Activated CD4-positive, alpha-beta T cell treated with anti-CD3 and anti-CD28 coated beads for 36 hours (primary cell): ENCODE results near the gene TRAFD1. TPM values are rescaled to one million over a fixed set of nuclear protein-coding genes. Genes with fewer than 3 reads are reported as not detected.
A peak's percentile ranks its signal among the peaks of the same experiment; 100 is the strongest.
"Not testable (repeated sequence)": the region's sequence is repeated elsewhere in the genome, so short reads cannot be mapped to it uniquely, and the experiment has no call there.

Experiments used
- ATAC-seq: fragments of 200-7000 bp; cut with Tn5 transposase; one replicate; pipeline ENCODE4 v1.10.0; 2021; ENCODE audit warnings: mild to moderate bottlenecking, moderate library complexity
- CTCF ChIA-PET: fragments of 350-600 bp; sonication (Branson Sonifier 250); formaldehyde crosslinking; loops from one replicate; lab custom pipeline; 2021; ENCODE audit warnings: antibody characterized with exemption; lab: Charles Lee
- POLR2A ChIA-PET: fragments of 350-600 bp; sonication (Branson Sonifier 250); formaldehyde crosslinking; loops from one replicate; lab custom pipeline; 2021; ENCODE audit warnings: antibody characterized with exemption, inconsistent platforms; lab: Charles Lee
- DNase-seq: peaks from one replicate; pipeline ENCODE4 v3.0.0-alpha.2; 2020
- H3K27ac Mint-ChIP-seq: one replicate; pipeline ENCODE4 v1.8.0; 2021; ENCODE audit warnings: mixed read lengths
- H3K27me3 Mint-ChIP-seq: one replicate; pipeline ENCODE4 v1.8.0; 2021; ENCODE audit warnings: mixed read lengths
- H3K36me3 Mint-ChIP-seq: one replicate; pipeline ENCODE4 v1.8.0; 2021; ENCODE audit warnings: low read depth, mixed read lengths
- H3K4me1 Mint-ChIP-seq: one replicate; pipeline ENCODE4 v1.8.0; 2021; ENCODE audit warnings: mixed read lengths
- H3K4me3 Mint-ChIP-seq: one replicate; pipeline ENCODE4 v1.8.0; 2021; ENCODE audit warnings: mild to moderate bottlenecking, moderate library complexity, mixed read lengths
- H3K9me3 Mint-ChIP-seq: one replicate; pipeline ENCODE4 v1.8.0; 2021; ENCODE audit warnings: low read depth, mixed read lengths
- intact Hi-C, 2 experiments: fragments of 100-400 bp; cut with DNase I in 1 of 2; cut with micrococcal nuclease in 1 of 2; formaldehyde crosslinking; loops; one replicate each; pipeline versions ENCODE4 v1.14.2 to v1.15.1; 2022 to 2024; cut with DNase I, micrococcal nuclease
- total RNA-seq, 2 experiments: library from RNA; stranded (reverse); gene quantifications; one replicate each; pipeline ENCODE4 v1.2.3, GENCODE V29; 2021

Gene TRAFD1
- total RNA-seq, 2 experiments from 2014 or later, result 52.5 to 54.1 TPM

DNA sequence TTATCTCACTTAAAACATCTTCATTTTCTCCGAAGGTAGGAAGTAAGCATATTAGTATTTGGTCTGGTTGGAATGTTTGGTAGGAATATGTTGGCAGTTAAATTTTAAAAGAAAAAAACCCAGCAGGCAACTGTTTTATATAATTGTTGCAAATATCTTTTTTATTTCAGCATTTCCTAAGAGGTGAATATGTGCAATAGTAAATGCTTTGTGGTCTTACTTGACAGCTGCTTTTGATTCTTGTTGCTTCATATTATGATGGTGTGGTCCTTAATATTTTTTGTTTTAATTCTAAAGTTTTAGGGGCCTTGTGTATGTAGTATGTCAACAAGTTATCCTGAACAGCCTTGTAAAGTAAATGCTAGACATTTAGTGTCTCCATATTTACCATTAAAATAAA lies 6.3 kb downstream of the TRAFD1 start:
- no peaks in the 10 kb centered on the region for H3K9me3 Mint-ChIP-seq
- peak overlapping the region; percentile 51 for H3K4me3 Mint-ChIP-seq
- intact Hi-C loops, result loop anchor here (2.0 to 5.0 kb wide), 2 partner anchors 251 to 289 kb away; partner anchors contain the start of genes HECTD4 (in 1 of the 2) and MAPKAPK5 (in 1 of the 2)

DNA sequence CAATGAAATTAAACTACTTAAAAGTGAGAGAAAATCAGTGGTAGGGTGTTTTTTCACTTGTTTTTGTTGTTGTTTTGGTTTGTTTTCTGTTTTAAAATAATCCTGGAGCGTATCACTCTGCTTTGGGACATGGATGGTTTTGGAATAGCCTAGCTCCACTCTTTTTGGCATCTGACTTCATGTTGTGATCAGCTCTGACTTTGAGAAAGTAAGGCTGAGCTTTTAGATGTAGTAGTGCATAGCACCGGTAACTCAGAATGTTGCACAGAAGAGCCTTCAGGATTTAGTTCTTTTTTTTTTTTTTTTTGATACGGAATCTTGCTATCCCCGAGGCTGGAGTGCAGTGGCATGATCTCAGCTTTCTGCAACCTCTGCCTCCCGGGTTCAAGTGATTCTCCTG lies 8.1 kb downstream of the TRAFD1 start:
- intact Hi-C loops, result loop anchor here in 1 of 2 experiments (5.0 kb wide), 1 partner anchor 249 kb away; the partner anchor contains the start of gene HECTD4
- no peak for DNase-seq
- ChIA-PET CTCF (interaction anchor here (1.3 to 2.2 kb wide), 2 partner anchors 11 to 13 kb away, joined by 3 to 9 read pairs; no protein-coding TSS in a partner anchor), POLR2A (no interaction called here)
- Mint-ChIP-seq H3K36me3 (peaks cover 20% of the 10 kb centered on the region), H3K9me3 (no peaks in the 10 kb centered on the region), H3K4me1 (peaks cover 33% of the 10 kb centered on the region), H3K27ac (no peak overlapping the region), H3K4me3 (no peak overlapping the region), H3K27me3 (no peaks in the 10 kb centered on the region)
- no peak for ATAC-seq

More for the DNA sequence above, 6.3 kb downstream of the TRAFD1 start:
- peaks cover 51% of the 10 kb centered on the region for H3K4me1 Mint-ChIP-seq
- H3K36me3 Mint-ChIP-seq, result peaks cover 26% of the 10 kb centered on the region
- POLR2A ChIA-PET, result interaction anchor here (0.9 kb wide), 1 partner anchor 35 kb away, joined by 4 read pairs; no protein-coding TSS in a partner anchor
- DNase-seq (no peak), ATAC-seq (no peak)
- peak overlapping the region; percentile 91 for H3K27ac Mint-ChIP-seq
- CTCF ChIA-PET, result interaction anchor here (0.7 to 2.2 kb wide), 8 partner anchors 13 to 247 kb away, joined by 3 to 9 read pairs (median 4); partner anchors contain the start of gene NAA25
- H3K27me3 Mint-ChIP-seq, result no peaks in the 10 kb centered on the region

DNA sequence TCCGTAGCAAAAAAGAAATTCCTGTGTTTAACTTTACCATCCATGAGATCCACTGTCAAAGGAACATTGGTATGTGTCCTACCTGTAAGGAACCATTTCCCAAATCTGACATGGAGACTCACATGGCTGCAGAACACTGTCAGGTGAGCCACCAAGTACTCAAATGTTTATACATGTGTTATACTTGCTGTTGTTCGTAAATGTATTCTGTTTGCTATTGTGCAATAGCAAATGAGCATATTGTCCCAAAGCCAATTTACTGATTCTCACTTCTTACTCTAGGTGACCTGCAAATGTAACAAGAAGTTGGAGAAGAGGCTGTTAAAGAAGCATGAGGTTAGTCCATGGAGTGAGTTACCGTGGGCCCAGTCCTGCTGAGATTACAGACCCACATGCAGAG lies 9.4 kb downstream of the TRAFD1 start:
- peaks cover 23% of the 10 kb centered on the region for H3K36me3 Mint-ChIP-seq
- H3K27ac Mint-ChIP-seq, result no peak overlapping the region
- DNase-seq, result no peak

DNA sequence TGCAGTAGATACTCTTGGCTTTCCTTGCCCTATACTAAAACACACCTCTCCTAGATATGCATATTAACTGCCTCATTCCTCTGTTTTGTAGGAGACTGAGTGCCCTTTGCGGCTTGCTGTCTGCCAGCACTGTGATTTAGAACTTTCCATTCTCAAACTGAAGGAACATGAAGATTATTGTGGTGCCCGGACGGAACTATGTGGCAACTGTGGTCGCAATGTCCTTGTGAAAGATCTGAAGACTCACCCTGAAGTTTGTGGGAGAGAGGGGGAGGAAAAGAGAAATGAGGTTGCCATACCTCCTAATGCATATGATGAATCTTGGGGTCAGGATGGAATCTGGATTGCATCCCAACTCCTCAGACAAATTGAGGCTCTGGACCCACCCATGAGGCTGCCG lies 15.4 kb downstream of the TRAFD1 start:
- DNase-seq (no peak), ATAC-seq (no peak)
- Mint-ChIP-seq H3K36me3 (peaks cover 26% of the 10 kb centered on the region), H3K9me3 (no peaks in the 10 kb centered on the region), H3K4me3 (no peak overlapping the region), H3K27me3 (no peaks in the 10 kb centered on the region), H3K4me1 (no peaks in the 10 kb centered on the region), H3K27ac (peak overlapping the region; percentile 7)
- intact Hi-C loops, result no loop called here
- CTCF ChIA-PET, result interaction anchor here (0.6 kb wide), 1 partner anchor 88 kb away, joined by 3 read pairs; no protein-coding TSS in a partner anchor
- POLR2A ChIA-PET, result no interaction called here

More for the DNA sequence above, 9.4 kb downstream of the TRAFD1 start:
- Mint-ChIP-seq H3K4me1 (peaks cover 23% of the 10 kb centered on the region), H3K4me3 (no peak overlapping the region), H3K27me3 (no peaks in the 10 kb centered on the region), H3K9me3 (no peaks in the 10 kb centered on the region)
- intact Hi-C loops, result loop anchor here in 1 of 2 experiments (5.0 kb wide), 1 partner anchor 248 kb away; the partner anchor contains the start of gene HECTD4
- ATAC-seq, result no peak
- ChIA-PET POLR2A (no interaction called here), CTCF (no interaction called here)

DNA sequence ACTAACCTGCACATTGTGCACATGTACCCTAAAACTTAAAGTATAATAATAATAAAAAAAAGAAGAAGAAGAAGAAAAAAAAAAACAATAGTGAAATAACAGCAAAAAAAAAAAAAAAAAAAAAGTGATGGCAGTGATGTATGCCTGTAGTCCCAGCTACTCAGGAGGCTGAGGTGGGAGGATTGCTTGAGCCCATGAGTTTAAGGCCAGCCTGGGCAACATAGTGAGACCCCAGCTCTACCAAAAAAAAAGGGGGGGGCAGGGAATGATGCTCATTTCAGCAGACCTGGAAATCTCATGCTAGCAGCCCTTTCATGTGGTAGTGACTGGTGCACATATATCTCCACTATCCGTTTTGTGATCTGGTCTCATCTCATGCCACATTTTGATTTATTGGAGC lies 20.8 kb downstream of the TRAFD1 start:
- CTCF ChIA-PET, result no interaction called here
- Mint-ChIP-seq H3K27ac (no peak overlapping the region), H3K27me3 (no peaks in the 10 kb centered on the region), H3K9me3 (no peaks in the 10 kb centered on the region), H3K4me1 (no peaks in the 10 kb centered on the region), H3K4me3 (no peak overlapping the region), H3K36me3 (peaks cover 43% of the 10 kb centered on the region)
- DNase-seq (no peak), ATAC-seq (no peak)
- intact Hi-C loops, result no loop called here
- POLR2A ChIA-PET, result no interaction called here

DNA sequence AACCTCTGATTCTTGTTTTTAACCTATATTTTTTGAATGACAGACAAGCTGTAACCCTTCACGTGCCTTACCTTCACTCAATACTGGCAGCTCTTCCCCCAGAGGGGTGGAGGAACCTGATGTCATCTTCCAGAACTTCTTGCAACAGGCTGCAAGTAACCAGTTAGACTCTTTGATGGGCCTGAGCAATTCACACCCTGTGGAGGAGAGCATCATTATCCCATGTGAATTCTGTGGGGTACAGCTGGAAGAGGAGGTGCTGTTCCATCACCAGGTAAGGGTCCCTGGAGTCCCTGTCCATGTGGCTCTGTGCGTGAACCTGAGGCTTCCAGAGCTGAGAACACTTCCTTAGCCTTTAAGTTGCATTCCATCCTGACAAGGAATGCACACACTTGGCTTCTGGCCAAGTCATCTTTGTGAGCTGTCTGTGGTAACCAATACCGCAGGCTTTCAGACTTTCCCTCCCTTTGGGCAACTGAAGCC lies 22.7 kb downstream of the TRAFD1 start:
- Mint-ChIP-seq H3K27ac (peak overlapping the region; percentile 24), H3K4me3 (no peak overlapping the region), H3K9me3 (no peaks in the 10 kb centered on the region), H3K27me3 (no peaks in the 10 kb centered on the region), H3K4me1 (no peaks in the 10 kb centered on the region), H3K36me3 (peaks cover 55% of the 10 kb centered on the region)
- no peak for DNase-seq
- ChIA-PET POLR2A (no interaction called here), CTCF (interaction anchor here (1.1 kb wide), 1 partner anchor 17 kb away, joined by 3 read pairs; no protein-coding TSS in a partner anchor)
- intact Hi-C loops, result no loop called here
- ATAC-seq, result no peak

DNA sequence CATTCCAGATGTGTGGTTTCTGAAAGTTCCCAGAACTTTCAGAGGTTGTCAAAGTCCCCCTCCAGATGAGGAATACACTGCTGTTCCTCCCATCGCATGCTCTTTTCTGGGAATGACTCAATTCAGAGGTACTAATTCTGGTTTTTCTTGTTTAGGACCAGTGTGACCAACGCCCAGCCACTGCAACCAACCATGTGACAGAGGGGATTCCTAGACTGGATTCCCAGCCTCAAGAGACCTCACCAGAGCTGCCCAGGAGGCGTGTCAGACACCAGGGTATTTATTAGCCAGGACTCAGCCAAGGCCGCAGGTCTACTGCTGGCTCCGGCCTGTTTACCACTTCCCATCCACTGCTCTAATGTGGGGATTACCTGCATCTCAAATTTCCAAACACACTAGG lies 24.2 kb downstream of the TRAFD1 start:
- CTCF ChIA-PET, result no interaction called here
- POLR2A ChIA-PET, result no interaction called here

DNA sequence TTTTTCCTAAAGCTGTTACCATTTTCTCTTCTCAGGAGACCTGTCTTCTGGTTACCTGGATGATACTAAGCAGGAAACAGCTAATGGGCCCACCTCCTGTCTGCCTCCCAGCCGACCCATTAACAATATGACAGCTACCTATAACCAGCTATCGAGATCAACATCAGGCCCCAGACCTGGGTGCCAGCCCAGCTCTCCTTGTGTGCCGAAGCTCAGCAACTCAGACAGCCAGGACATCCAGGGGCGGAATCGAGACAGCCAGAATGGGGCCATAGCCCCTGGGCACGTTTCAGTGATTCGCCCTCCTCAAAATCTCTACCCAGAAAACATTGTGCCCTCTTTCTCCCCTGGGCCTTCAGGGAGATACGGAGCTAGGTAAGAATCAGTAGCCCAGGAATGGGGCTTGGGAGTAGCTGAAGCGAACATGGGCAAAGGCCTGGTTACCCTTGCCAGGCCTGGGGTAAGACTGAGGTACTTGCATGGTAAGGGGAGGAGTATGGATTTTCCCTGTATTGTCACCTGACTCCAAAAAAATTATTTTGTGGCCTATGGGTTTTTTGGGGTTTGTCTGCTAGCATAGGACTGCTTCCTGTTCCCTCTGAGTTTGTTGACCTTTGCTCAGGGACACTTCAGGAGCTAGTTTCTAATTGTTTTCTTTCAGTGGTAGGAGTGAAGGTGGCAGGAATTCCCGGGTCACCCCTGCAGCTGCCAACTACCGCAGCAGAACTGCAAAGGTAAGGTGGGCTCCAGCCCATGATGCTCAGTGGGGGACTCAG lies 26.6 kb downstream of the TRAFD1 start:
- ChIA-PET CTCF (interaction anchor here (1.1 kb wide), 1 partner anchor 236 kb away, joined by 4 read pairs; no protein-coding TSS in a partner anchor), POLR2A (no interaction called here)
- H3K36me3 Mint-ChIP-seq, result peaks cover 70% of the 10 kb centered on the region
- peak overlapping the region; percentile 48 for H3K27ac Mint-ChIP-seq
- H3K27me3 Mint-ChIP-seq, result no peaks in the 10 kb centered on the region
- H3K4me3 Mint-ChIP-seq, result no peak overlapping the region
- ATAC-seq (no peak), DNase-seq (no peak)
- intact Hi-C loops, result no loop called here
- H3K4me1 Mint-ChIP-seq, result no peaks in the 10 kb centered on the region
- peaks cover 11% of the 10 kb centered on the region for H3K9me3 Mint-ChIP-seq

More for the DNA sequence above, 24.2 kb downstream of the TRAFD1 start:
- Mint-ChIP-seq H3K9me3 (peaks cover 5% of the 10 kb centered on the region), H3K36me3 (peaks cover 66% of the 10 kb centered on the region), H3K27me3 (no peaks in the 10 kb centered on the region), H3K27ac (no peak overlapping the region), H3K4me1 (no peaks in the 10 kb centered on the region), H3K4me3 (no peak overlapping the region)
- ATAC-seq (no peak), DNase-seq (no peak)
- intact Hi-C loops, result no loop called here

DNA sequence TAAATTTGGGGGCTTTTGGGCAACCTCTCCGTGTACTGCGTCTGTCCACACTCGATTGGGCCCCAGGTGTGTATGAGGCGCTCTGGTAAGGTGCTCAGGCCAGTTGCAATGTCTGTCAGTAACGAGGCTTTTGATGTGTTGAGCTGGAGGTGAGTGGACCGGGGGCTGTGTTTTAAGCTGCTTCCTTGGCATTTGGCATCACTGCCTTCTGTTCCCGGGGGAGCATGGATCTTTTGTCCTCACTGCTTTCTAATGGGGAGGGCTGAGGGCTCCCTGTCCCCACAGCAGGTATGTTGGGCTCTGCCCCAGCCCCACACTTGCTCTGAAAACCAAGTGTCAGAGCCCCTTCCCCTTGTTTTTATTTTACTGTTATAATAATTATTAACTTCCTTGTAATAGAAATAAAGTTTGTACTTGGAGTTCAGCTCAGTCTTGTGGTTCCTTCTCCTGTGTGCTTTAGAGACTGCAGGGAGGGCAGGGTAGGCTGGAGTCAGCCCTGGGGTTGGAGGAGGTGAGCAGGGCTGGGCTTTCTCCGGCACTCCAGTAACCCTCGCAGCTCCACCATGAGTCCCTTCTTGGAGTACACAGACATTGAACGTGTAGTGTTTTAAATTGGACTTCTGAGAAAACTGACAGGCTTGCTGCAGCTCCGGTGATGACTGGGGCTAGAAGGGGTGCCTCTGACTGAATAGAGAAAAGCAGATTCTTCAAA lies 28.0 kb downstream of the TRAFD1 start:
- peaks cover 4% of the 10 kb centered on the region for H3K4me1 Mint-ChIP-seq

DNA sequence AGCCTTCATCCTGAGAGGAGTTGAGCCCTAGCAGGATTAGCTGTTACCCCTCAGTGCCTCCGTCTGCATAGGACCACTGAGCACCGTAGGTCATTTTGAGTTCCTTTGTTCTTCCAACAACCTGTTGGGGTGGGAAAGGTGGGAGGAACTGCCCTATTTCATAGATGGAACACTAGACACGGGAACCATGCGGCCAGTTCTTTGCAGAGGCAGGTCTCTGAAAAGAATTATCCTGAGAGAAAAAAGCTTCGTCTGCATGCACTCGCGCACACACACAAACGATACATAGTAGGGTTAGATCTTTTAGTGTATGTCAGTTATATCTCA lies 28.5 kb downstream of the TRAFD1 start:
- Mint-ChIP-seq H3K36me3 (peaks cover 79% of the 10 kb centered on the region), H3K4me3 (no peak overlapping the region), H3K27ac (no peak overlapping the region), H3K4me1 (peaks cover 6% of the 10 kb centered on the region), H3K9me3 (peaks cover 22% of the 10 kb centered on the region), H3K27me3 (no peaks in the 10 kb centered on the region)
- intact Hi-C loops, result no loop called here
- no peak for ATAC-seq
- no peak for DNase-seq
- POLR2A ChIA-PET, result no interaction called here
- CTCF ChIA-PET, result interaction anchor here (0.6 kb wide), 1 partner anchor 700 kb away, joined by 4 read pairs; no protein-coding TSS in a partner anchor

More for the DNA sequence above, 28.0 kb downstream of the TRAFD1 start:
- ChIA-PET POLR2A (no interaction called here), CTCF (no interaction called here)
- Mint-ChIP-seq H3K36me3 (peaks cover 79% of the 10 kb centered on the region), H3K9me3 (peaks cover 20% of the 10 kb centered on the region), H3K27me3 (no peaks in the 10 kb centered on the region), H3K4me3 (no peak overlapping the region), H3K27ac (no peak overlapping the region)
- ATAC-seq (no peak), DNase-seq (no peak)
- intact Hi-C loops, result no loop called here

DNA sequence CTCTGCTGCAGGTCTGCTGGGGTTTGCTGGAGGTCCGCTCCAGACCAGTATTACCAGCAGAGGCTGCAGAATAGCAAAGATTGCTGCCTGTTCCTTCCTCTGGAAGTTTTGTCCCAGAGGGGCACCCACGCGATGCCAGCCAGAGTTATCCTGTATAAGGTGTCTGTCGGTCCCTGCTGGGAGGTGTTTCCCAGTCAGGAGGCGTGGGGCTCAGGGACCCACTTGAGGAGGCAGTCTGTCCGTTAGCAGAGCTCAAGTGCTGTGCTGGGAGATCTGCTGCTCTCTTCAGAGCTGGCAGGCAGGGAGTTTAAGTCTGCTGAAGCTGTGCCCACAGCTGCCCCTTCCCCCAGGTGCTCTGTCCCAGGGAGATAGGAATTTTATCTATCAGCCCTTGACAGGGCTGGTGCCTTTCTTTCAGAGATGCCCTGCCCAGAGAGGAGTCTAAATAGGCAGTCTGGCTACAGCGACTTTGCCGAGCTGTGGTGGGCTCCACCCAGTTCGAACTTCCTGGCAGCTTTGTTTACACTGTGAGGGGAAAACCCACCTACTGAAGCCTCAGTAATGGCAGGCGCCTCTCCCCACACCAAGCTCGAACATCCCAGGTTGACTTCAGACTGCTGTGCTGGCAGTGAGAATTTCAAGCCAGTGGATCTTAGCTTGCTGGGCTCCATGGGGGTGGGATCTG lies 33.2 kb downstream of the TRAFD1 start:
- Mint-ChIP-seq H3K36me3 (peaks cover 82% of the 10 kb centered on the region), H3K27ac (peak overlapping the region; percentile 49), H3K4me1 (peaks cover 13% of the 10 kb centered on the region), H3K9me3 (peaks cover 31% of the 10 kb centered on the region)
- H3K4me3 Mint-ChIP-seq, intact Hi-C loops, ATAC-seq, POLR2A ChIA-PET, H3K27me3 Mint-ChIP-seq: not testable (repeated sequence)
- DNase-seq, result peak; percentile 20
- CTCF ChIA-PET, result interaction anchor here (0.6 to 0.9 kb wide), 2 partner anchors 14 to 59 kb away, joined by 3 read pairs; no protein-coding TSS in a partner anchor
